IPS-NIHi7 (cell line): ENCODE results near the gene LYSMD2.

ENCODE experiments used
- DNase-seq: peaks from one replicate; pipeline ENCODE4 v3.0.0; 2012; ENCODE audit warnings: mixed read lengths; ENCODE audit errors: extremely low spot score

Gene LYSMD2

GRCh38 chr15:51751697-51752683, 14.5 kb upstream of the LYSMD2 start:
- DNase-seq, result peak; percentile 48

GRCh38 chr15:51750792-51751696, 13.6 kb upstream of the LYSMD2 start, which contains the start of gene TMOD2:
TMOD2 (plus strand) TSS chr15:51751597; CDS start chr15:51766442, 14,845 bp downstream.
- DNase-seq, result peak; percentile 79

GRCh38 chr15:51750186-51750585, 12.7 kb upstream of the LYSMD2 start:
- DNase-seq, result no peak

GRCh38 chr15:51749307-51749706, 11.9 kb upstream of the LYSMD2 start:
- DNase-seq, result no peak

GRCh38 chr15:51739061-51739712, 1.7 kb upstream of the LYSMD2 start:
- no peak for DNase-seq

- DNase-seq, result no peak
Measured at GRCh38 chr15:51738553-51738952, 1.1 kb upstream of the LYSMD2 start.

GRCh38 chr15:51736751-51737521, 519 bp downstream of the LYSMD2 start:
- peak; percentile 50 for DNase-seq

GRCh38 chr15:51736069-51736468, 1.4 kb downstream of the LYSMD2 start:
- DNase-seq, result no peak

GRCh38 chr15:51735228-51736010, 2.0 kb downstream of the LYSMD2 start:
- no peak for DNase-seq

GRCh38 chr15:51732646-51733045, 4.8 kb downstream of the LYSMD2 start:
- no peak for DNase-seq

- no peak for DNase-seq
Measured at GRCh38 chr15:51731549-51732267, 5.7 kb downstream of the LYSMD2 start.

- no peak for DNase-seq
Measured at GRCh38 chr15:51727141-51727897, 10.1 kb downstream of the LYSMD2 start.

- DNase-seq, result peak; percentile 87
Measured at GRCh38 chr15:51726302-51727073, 11.0 kb downstream of the LYSMD2 start.

GRCh38 chr15:51724673-51725072, 12.8 kb downstream of the LYSMD2 start:
- DNase-seq, result peak; percentile 31

GRCh38 chr15:51724199-51724598, 13.3 kb downstream of the LYSMD2 start:
- DNase-seq, result no peak

GRCh38 chr15:51721199-51721960, 16.1 kb downstream of the LYSMD2 start:
- no peak for DNase-seq
